ENCODE results near the gene RNF19B. TPM values are rescaled to one million over a fixed set of nuclear protein-coding genes. Genes with fewer than 3 reads are reported as not detected.

RNF19B gene
- total and polyA plus RNA-seq, 2 of the 8 experiments (the other 6 are each of a cell fraction or from before 2014, with no cell fraction given) = 9.2 to 11.2 TPM

- no peak for DNase-seq (ENCODE audit: low read depth in 1 of 2, low spot score in 2 of 2)
- Histone ChIP-seq H2BK15ac (ENCODE audit: low read length) (no peak overlapping the region), H3K9me3 (ENCODE audit: insufficient read depth in 2 of 2, low read depth in 1 of 2, low read length in 1 of 2) (no peaks in the 10 kb centered on the region), H3K4ac (replicated peaks; ENCODE audit: insufficient read length, low read depth, low read length) (no peak overlapping the region), H2BK20ac (ENCODE audit: low read length) (no peak overlapping the region), H4K91ac (replicated peaks; ENCODE audit: insufficient read length, low read length) (no peak overlapping the region), H3K27me3 (replicated peaks in 1 of 4; ENCODE audit: control insufficient read depth in 3 of 4, extremely low read depth in 1 of 4, insufficient read depth in 3 of 4, low read length in 3 of 4) (no peaks in the 10 kb centered on the region), H3K4me1 (replicated peaks in 1 of 4; ENCODE audit: control insufficient read depth in 3 of 4, insufficient read depth in 4 of 4, low read length in 3 of 4) (no peaks in the 10 kb centered on the region; a peak in 1 of 7 replicates), H4K5ac (ENCODE audit: insufficient read length, low read depth, low read length) (no peak overlapping the region), H2AFZ (ENCODE audit: low read length) (no peak overlapping the region), H3K23ac (ENCODE audit: insufficient read length) (no peak overlapping the region), H3K4me2 (ENCODE audit: insufficient read depth in 1 of 2, low read depth in 2 of 2, low read length in 2 of 2) (no peak overlapping the region), H3K56ac (replicated peaks; ENCODE audit: insufficient read length, low read depth, low read length) (no peak overlapping the region), H3K36me3 (ENCODE audit: control insufficient read depth in 2 of 4, insufficient read depth in 4 of 4, low read length in 3 of 4) (peaks cover 0 to 5% (median 2%) of the 10 kb centered on the region in 4 experiments; a peak in 2 of 8 replicates), H3K9ac (replicated peaks in 1 of 4; ENCODE audit: extremely low read depth in 1 of 4, low read depth in 3 of 4, low read length in 3 of 4) (no peak overlapping the region), H4K8ac (ENCODE audit: extremely low read depth, insufficient read depth, low read length) (no peak overlapping the region), H2AK5ac (ENCODE audit: low read depth, low read length) (no peak overlapping the region), H3K18ac (ENCODE audit: extremely low read depth, low read length) (no peak overlapping the region), H2BK12ac (ENCODE audit: low read depth, low read length) (no peak overlapping the region), H3K4me3 (ENCODE audit: extremely low read depth in 1 of 4, insufficient read depth in 2 of 4, low read depth in 3 of 4, low read length in 4 of 4) (no peak overlapping the region), H4K20me1 (replicated peaks in 1 of 2; ENCODE audit: control insufficient read depth in 1 of 2, insufficient read depth in 2 of 2, low read length in 2 of 2) (peaks cover 0 to 4% of the 10 kb centered on the region in 2 experiments), H3K27ac (ENCODE audit: low read depth, low read length) (no peak overlapping the region), H3K14ac (ENCODE audit: insufficient read length) (no peak overlapping the region), H3K79me2 (ENCODE audit: control insufficient read depth in 1 of 2, insufficient read depth in 2 of 2, low read length in 2 of 2) (no peaks in the 10 kb centered on the region), H3K23me2 (ENCODE audit: low read depth, low read length) (no peaks in the 10 kb centered on the region; the same call in 1 of the 2 replicates), H3K79me1 (ENCODE audit: low read depth, low read length) (no peaks in the 10 kb centered on the region), H2BK5ac (ENCODE audit: low read depth, low read length) (no peak overlapping the region), H2BK120ac (replicated peaks; ENCODE audit: low read depth, low read length) (no peak overlapping the region)
- FAIRE-seq = no peak
- WGBS, 2 experiments (ENCODE audit: extremely low coverage in 1 of 2, insufficient coverage in 1 of 2, insufficient read length in 1 of 2, insufficient replicate concordance in 2 of 2, low coverage in 1 of 2, low lambda C conversion rate in 2 of 2, missing lambda C conversion rate in 1 of 2) = 89% methylated on average over 4 of the region's 4 CpGs; no CpG with 5 or more reads in 1 of the 2 experiments
- CTCF ChIA-PET (ENCODE audit: partially characterized antibody) = interaction anchor here (1.3 to 3.0 kb wide), 4 partner anchors 17 to 119 kb away, joined by 3 to 14 read pairs (median 4); no protein-coding TSS in a partner anchor
- TF ChIP-seq MAFK (IDR thresholded peaks at IDR 0.05; ENCODE audit: low read depth, low read length) (peak; percentile 19; the same call in 1 of the 2 replicates), ASH2L (IDR thresholded peaks at IDR 0.05; ENCODE audit: low read length) (no peak)
- POLR2A ChIA-PET (ENCODE audit: partially characterized antibody) = interaction anchor here (0.6 to 0.7 kb wide), 2 partner anchors 8 to 27 kb away, joined by 3 read pairs; partner anchors contain the start of gene RNF19B
These were observed 27.5 kb downstream of the RNF19B start for GRCh38 chr1:32937061-32937460.
